Stimulated activated naive CD4-positive, alpha-beta T cell treated with Interleukin-2 at 50 U/mL for 16 hours (primary cell): ENCODE data around the gene SPATS1.
A peak's percentile ranks its signal among the peaks of the same experiment; 100 is the strongest.
"Not testable (repeated sequence)": the region's sequence is repeated elsewhere in the genome, so short reads cannot be mapped to it uniquely, and the experiment has no call there.

Experiments
- DNase-seq: peaks from one replicate; lab custom pipeline; 2025; lab: John Stamatoyannopoulos, UW

SPATS1 gene

GRCh38 chr6:44311767-44312166 lies 30.7 kb upstream of the SPATS1 start:
- no peak for DNase-seq

- peak; percentile 89 for DNase-seq
Measured at GRCh38 chr6:44312901-44313788, 29.3 kb upstream of the SPATS1 start, which contains the start of gene AARS2. Gene AARS2, minus strand, starts transcription at chr6:44313347. Its CDS starts 24 bp downstream, at chr6:44313323.

- not testable (repeated sequence) for DNase-seq
Measured at GRCh38 chr6:44314657-44315056, 27.8 kb upstream of the SPATS1 start.

GRCh38 chr6:44315516-44315915 lies 26.9 kb upstream of the SPATS1 start:
- DNase-seq = no peak

GRCh38 chr6:44315951-44316350 lies 26.5 kb upstream of the SPATS1 start:
- no peak for DNase-seq

GRCh38 chr6:44316481-44316880 lies 26.0 kb upstream of the SPATS1 start:
- DNase-seq = no peak

- DNase-seq = not testable (repeated sequence)
Measured at GRCh38 chr6:44317136-44317631, 25.3 kb upstream of the SPATS1 start.

GRCh38 chr6:44321210-44321609 lies 21.2 kb upstream of the SPATS1 start:
- DNase-seq = no peak

- no peak for DNase-seq
Measured at GRCh38 chr6:44327096-44327495, 15.4 kb upstream of the SPATS1 start.

- DNase-seq = no peak
Measured at GRCh38 chr6:44327760-44328159, 14.7 kb upstream of the SPATS1 start.

- DNase-seq = not testable (repeated sequence)
Measured at GRCh38 chr6:44328203-44328602, 14.2 kb upstream of the SPATS1 start.

- no peak for DNase-seq
Measured at GRCh38 chr6:44329858-44330257, 12.6 kb upstream of the SPATS1 start.

- no peak for DNase-seq
Measured at GRCh38 chr6:44332585-44332984, 9.9 kb upstream of the SPATS1 start.

GRCh38 chr6:44333273-44333919 lies 9.1 kb upstream of the SPATS1 start:
- no peak for DNase-seq

GRCh38 chr6:44333942-44334341 lies 8.5 kb upstream of the SPATS1 start:
- DNase-seq = no peak

- no peak for DNase-seq
Measured at GRCh38 chr6:44335631-44336030, 6.8 kb upstream of the SPATS1 start.

- peak; percentile 48 for DNase-seq
Measured at GRCh38 chr6:44338228-44339122, 4.0 kb upstream of the SPATS1 start.

- no peak for DNase-seq
Measured at GRCh38 chr6:44339301-44339700, 3.1 kb upstream of the SPATS1 start.

- no peak for DNase-seq
Measured at GRCh38 chr6:44339763-44340625, 2.5 kb upstream of the SPATS1 start.

- no peak for DNase-seq
Measured at GRCh38 chr6:44341095-44341890, 1.2 kb upstream of the SPATS1 start.
